Measurements from ENCODE around the gene PLEKHH1.
"Not testable (repeated sequence)": the region's sequence is repeated elsewhere in the genome, so short reads cannot be mapped to it uniquely, and the experiment has no call there.

Gene PLEKHH1

DNA sequence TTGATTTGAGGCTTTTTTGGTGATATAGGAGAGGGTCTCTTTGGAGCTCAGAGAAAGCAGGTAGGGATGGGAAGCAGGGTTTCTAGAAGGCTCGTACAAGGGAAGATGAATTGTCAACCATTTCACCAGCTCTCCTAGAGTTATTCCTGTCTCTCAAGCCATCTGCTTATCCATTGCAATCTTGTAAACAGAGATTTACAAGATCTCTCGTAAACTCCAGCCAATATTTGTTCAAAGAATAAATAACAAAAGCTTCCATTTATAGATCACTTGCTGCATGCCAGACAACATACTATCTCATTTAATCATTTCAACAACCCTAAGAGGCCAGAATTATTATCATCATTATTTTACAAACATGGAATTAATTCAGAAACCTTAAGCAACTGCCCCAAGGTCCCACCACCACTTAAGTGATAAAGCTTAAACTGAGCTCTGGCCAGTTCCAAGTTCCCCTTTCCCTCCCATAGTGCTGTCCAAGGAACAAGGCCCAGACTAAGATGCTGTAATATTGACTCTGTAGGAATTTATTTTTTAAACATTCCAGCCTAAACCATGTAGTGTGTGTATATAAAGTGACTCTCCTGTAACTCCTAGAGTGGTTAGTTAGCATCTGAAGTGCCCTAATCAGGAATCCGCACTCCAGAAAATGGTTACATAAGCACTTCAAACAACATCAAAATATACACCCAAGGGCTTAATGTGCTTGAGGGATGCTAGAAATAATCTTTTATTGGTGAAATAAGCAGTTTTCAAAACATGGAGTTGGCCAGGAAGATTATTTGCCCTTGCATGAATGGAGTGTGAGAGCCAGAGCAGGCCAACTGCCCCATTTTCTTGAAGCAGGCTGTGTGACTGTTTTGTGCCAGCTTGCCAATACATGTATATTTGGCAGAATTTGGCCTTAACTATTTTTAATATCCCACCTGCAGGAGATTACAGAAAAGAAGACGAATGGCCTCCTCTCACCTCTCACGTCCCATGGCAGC lies 2.8 kb upstream of the PLEKHH1 start:
- no peak for DNase-seq (ENCODE audit: extremely low read depth in 1 of 2, low read depth in 1 of 2)

DNA sequence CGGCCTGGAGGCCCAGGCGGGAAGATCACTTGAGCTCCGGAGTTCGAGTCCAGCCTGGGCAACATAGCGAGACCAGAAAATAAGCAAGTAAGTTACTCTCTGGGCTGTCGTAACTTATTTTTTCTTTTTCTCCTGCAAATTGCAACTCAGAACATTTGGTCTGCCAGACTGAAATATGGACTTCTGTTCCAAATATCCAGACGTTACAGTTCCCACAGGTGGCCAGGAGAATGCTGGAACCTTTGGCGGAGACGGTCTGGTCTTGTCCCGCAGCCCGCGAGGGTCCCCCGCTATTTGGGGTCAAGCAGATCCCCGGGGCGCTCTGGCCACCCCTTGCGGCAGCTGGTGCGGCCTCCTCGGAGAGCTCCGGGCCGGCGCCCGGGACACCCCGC lies 488 bp upstream of the PLEKHH1 start:
- no peak for DNase-seq (ENCODE audit: extremely low read depth in 1 of 2, low read depth in 1 of 2)

DNA sequence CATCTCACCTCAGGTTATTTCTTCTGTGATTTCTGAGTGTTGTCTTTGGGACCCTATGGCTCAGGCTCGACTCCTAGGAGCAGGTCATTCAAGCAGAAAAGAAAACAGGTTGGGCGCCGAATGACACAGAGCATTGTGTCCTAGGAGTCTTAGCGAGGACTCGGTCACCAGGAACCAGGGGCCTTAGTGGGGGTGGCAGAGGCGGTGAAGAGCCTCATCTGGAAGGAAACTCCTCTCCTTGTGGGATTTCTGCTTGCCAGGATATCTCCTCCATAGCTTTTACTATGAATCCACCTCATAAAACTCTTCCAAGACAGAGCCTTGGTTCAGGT lies 630 bp downstream of the PLEKHH1 start:
- no peak for DNase-seq (ENCODE audit: extremely low read depth in 1 of 2, low read depth in 1 of 2)

DNA sequence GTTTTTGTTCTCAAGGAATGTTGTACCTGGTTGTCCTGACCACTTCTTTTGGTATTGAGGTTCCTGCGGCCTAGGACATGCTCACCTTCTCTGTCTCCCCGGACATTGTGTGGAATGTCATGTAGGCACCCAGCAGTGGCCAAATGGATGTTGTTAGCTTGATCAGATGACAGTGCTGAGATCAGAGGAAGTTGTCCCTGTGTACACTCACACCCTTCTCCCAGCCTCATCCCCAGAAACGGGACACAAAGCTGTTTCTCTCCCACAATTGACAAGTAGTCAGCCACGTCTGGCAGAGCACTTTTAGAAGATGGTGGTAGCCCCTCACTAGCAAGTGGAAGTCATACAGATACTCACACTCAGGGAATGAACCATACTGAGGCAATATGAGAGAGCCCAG lies 3.0 kb downstream of the PLEKHH1 start:
- DNase-seq (ENCODE audit: extremely low read depth in 1 of 2, low read depth in 1 of 2): no peak

DNA sequence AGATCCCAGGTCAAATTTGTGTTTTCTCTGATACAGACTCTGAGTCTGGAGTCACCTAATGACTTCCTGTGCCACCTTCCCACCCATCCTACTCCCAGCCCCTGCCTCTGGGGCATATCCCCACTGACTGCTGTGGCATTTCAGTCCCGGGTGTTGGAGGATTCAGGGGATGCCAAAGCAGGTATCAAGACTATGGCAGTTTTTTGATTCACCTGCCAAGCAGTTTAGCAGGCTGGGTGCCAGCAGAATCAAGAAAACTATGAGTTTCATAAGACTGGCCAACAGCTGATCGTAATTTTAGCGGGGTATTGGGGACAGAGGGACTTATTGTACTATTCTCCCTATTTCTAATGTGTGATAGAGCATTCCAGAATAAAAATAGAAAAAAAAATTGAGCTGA lies 4.6 kb downstream of the PLEKHH1 start:
- DNase-seq (ENCODE audit: extremely low read depth in 1 of 2, low read depth in 1 of 2): no peak

DNA sequence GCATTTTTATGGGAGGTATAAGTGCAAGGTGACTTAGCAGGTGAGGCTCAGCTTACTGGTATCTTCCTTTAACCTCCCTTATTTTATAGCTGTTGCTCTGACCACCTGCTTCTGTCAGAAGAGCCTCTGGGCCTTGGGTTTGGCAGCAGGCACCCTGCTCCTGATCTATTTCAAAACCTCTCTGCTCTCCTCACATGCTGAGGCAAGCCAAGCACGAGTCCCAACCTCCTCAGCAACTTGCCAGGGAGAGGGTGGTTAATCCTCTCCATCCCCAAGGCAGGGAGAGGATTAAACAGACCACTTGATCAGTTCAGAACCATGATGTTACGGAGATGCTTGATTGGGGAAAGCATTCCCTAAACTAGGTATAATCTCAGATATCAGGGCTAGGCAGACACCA lies 5.4 kb downstream of the PLEKHH1 start:
- no peak for DNase-seq (ENCODE audit: extremely low read depth in 1 of 2, low read depth in 1 of 2)

DNA sequence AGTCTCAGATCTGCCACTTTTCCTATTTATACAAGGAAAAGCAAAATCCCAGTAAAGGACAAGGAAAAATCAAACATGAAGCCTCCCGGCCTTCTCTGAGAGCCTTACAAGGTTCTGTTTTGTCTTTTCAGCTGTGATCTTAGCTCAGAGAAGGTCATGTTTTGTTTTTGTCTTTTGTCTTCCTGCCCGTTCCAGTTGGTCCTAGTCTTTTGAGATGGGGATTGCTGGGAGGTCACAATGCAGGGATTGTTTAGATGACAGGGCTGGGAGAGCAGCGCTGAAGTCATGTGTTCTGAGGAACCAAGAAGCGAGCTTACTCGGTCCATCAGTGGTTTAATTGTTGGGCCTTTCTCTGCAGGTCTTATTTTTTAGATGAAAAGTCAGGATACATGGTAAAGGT lies 6.0 kb downstream of the PLEKHH1 start:
- DNase-seq (ENCODE audit: extremely low read depth in 1 of 2, low read depth in 1 of 2): no peak

DNA sequence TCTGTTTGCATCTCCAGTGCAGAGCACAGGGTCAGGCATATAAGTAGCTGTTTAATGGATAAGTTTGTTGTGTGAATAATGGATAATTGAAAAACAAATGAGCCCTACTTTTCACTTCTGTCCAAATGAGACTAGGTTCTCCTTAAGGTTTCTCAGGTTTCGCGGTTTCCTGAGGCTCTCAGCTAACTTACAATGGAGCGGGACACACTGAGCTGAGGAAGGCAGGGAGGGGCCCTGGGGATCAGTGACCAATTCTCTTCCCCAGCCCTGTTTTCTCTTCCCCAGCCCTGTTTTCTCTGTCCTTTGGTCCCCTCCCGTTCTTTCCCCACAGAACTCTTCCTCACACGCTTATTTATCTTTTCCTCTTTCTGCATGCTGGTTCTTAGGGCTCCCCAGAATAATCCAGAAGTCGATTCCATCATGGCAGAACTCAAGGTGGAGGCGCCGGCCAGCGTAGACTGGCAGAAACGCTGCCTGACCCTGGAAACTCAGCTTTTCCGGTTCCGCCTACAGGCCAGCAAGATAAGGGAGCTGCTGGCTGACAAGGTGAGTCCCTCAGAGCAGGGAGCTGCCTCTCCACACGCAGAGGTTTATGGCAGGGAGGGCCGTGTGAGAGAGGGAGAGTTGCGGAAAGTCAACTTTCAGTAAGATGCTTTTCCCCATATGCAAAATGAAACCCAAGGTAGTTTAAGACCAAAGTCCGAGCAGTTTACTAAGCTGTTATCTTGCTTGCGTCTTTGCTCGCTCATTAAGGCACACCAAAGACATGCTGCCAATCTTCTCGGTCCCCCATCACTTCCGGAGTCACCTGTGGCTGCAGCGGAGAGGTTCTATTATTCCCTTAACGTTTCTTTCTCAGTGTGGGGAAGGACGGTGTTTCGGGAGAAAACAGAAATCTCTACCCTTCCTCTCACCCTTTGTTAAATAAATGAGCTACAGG lies 8.6 kb downstream of the PLEKHH1 start:
- no peak for DNase-seq (ENCODE audit: extremely low read depth in 1 of 2, low read depth in 1 of 2)

DNA sequence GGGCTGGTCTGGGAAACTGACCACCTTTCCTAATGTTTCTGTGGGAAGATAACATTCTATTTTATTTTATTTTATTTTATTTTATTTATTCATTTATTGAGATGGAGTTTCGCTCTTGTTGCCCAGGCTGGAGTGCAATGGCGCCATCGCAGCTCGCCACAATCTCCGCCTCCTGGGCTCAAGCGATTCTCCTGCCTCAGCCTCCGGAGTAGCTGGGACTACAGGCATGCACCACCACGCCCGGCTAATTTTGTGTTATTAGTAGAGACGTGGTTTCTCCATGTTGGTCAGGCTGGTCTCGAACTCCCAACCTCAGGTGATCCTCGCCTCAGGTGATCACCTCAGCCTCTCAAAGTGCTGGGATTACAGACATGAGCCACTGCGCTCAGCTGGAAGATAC lies 9.5 kb downstream of the PLEKHH1 start:
- DNase-seq (ENCODE audit: extremely low read depth in 1 of 2, low read depth in 1 of 2): not testable (repeated sequence)

DNA sequence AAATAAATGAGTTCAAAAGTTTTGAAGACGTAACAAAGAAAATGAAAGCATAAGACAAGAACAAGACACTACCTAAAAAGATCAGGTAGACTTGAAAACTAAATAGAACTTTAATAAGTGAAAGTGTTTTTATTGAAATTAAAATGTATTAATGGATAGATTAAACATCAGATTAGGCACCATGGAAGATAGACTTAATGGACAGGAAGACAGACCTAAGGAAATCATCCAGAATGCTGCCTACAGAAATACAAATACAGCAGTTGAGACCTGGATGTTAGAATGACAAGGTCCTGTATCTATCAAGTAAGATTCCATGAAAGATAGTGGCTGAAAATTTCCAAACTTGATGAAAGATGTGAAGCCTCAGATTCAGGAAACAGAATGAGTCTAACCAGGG lies 11.5 kb downstream of the PLEKHH1 start:
- no peak for DNase-seq (ENCODE audit: extremely low read depth in 1 of 2, low read depth in 1 of 2)

DNA sequence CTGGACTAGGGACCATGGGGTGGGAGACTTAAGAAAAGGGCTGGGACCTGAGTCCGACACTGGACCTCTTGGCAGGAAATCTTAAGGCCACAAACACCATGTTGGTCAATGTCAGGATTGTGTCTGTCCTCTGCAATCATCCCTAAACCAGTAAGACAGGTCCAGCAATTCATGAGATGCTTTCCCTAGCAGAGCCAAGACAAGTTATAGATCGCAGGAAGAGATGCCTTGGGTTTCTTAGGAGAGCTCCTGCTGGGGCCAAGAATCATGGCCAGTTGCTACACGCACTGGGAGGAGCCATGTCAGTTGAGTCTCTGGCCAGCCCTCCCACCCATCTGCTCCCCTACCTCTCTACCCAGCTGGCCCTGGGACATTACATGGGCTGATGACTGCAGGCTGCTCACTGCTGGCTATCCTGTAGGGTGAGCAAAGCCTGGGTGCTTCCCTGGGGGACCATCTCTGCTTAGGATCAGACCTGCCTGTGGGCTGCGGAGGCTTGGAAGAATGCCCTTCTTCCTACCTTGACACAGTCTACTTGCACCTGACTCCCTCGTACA lies 14.2 kb downstream of the PLEKHH1 start:
- no peak for DNase-seq (ENCODE audit: extremely low read depth in 1 of 2, low read depth in 1 of 2)

DNA sequence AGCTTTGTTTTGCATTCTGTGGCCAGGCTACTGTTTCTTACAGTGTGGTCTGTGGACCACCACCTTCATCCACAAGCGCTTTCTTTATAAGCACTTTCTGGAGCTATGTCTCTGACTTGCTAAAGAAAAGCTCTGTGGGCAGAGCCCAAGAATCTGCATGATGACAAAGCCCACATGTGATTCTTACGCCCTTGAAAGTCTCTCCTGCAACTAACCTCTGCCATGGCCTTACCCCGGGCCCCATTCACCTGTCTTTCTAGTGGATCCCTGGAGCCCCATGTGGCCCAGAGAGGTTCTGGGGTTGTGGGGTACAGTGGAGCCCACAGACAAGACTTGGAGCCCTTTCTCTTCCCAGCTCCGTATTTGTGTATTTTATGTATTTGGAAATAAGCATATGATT lies 16.6 kb downstream of the PLEKHH1 start:
- no peak for DNase-seq (ENCODE audit: extremely low read depth in 1 of 2, low read depth in 1 of 2)

DNA sequence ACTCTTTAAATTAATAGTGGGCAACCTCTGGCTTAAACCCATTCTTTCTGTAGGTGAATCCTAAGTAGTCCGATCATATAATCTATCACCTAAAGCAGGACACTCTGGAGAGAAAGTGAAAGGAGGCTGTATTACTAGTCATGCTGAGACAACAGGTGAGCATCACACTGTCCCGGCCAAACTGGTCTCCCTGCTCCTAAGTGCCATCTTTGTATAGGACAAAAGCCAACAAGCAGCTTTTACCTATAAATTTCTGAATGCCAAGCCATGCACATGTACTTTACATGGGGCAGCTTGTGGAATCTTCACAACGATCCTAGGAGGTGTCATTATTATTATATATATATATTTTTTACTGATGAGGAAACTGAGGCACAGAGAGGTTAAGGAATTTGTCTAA lies 18.0 kb downstream of the PLEKHH1 start:
- DNase-seq (ENCODE audit: extremely low read depth in 1 of 2, low read depth in 1 of 2): no peak

DNA sequence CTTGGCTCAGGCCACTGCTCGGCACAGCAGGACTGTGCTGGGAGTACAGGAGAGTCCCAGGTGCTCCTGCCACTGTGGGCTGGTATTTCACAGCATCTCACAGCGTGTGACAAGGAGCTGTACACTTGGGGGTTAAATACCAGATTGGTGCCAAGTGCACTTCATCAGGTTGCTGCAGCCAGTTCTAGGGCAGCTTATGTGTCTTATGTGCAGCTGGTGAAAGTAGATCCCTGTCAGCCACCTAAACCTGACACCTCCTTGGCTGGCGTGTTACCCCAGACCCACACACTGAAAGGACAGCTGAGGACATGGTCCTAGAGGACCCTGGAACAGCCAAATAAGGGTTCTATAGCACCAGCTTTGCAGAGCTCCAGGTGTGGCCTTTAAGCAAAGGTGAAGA lies 18.9 kb downstream of the PLEKHH1 start:
- DNase-seq (ENCODE audit: extremely low read depth in 1 of 2, low read depth in 1 of 2): no peak

DNA sequence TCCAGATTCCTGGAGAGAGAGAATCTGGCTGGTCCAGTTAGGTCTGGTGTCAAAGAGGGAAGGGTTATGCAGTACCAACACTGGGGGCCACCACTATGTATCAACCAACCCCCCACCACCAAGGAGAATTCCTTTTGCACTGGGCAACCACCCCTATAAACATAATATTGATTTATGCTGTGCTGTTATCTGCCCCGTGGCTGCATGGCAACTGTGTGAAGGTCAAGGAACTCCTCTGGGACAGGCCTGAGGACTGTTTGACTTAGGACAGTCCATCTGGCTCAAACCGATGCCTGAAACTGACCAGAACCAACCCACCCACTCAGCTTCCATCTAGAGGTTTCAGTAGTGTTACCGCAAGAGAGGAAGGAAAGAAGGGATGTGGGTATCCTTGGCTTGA lies 20.5 kb downstream of the PLEKHH1 start:
- no peak for DNase-seq (ENCODE audit: extremely low read depth in 1 of 2, low read depth in 1 of 2)

DNA sequence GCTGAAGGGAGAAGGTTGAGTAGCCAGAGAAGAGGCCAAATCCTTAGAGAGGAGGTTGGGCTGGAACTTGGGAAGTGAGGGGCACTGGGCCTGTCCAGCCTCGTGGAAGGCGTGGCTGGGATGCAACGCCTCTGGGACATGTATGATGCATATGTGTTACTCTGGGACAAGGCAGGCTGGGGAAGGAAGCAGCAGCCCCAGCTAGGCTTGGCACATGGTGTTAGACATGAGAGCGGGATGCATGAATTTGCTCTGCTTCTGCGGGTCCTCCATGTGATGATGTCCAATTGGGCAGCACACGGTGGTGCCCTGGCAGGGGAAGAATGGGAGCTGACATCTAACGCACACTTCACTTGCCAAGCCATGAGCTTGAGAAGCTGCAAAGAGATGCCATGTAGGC lies 21.3 kb downstream of the PLEKHH1 start:
- DNase-seq (ENCODE audit: extremely low read depth in 1 of 2, low read depth in 1 of 2): no peak

DNA sequence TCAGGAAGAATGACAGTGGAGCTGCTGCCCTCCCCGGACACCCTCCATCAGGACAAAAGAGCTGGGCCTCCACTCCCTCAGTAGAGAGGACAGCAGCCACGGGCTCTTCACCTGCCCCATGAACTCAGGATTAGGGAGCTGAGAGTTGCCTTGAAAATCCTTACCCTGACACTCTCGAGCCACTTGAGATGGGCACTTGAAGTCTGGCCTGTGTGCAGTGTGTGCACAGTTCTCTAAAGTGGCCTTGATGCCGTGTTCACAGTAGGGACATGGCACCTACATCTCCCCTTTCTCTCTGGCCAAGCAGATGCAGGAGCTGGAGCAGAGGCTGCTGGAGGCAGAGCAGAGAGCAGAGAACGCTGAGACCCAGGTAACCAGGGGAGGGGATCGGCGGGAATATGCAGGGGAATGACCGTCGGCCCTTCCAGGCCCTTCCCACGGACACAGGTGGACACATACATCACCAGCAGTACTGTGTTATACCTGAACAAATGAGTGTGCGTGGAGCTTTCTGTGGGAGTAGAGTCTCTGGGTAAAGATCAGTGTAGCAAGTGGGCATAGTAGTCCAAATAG lies 22.5 kb downstream of the PLEKHH1 start:
- DNase-seq (ENCODE audit: extremely low read depth in 1 of 2, low read depth in 1 of 2): no peak

DNA sequence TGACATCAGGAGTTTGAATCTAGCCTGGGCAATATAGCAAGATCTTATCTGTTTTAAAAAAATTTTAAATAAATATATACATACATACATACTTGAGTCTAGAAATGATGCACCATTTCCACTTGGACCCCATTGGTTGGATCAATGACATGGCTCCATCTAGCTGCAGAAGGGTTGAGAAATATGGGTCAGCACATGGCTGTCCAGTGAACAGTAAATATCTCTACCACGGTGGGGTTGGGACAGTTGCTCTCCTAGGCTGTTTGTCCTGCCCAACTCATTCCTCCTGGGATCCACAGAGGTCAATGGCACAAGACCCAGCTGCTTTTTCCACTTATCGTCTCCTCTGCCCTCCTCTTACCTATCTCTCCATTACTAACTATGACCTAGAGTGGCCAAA lies 23.6 kb downstream of the PLEKHH1 start:
- no peak for DNase-seq (ENCODE audit: extremely low read depth in 1 of 2, low read depth in 1 of 2)

DNA sequence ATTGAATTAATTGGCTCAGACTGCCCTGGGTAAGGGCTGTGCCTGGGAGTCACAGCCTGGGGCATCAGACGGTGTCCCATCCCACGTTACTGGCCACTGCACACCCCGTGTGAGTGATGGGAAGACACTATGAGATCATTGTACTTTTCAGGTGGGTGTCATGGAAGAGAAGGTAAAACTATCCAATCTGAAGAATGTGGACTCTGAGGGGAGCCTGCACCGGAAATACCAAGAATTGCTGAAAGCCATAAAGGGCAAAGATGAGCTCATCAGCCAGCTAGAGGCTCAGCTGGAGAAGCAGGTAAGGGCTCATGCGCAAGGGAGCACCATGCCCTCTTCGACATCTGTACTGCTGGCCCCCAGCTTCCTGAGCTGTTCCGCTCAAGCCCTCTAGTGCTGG lies 24.0 kb downstream of the PLEKHH1 start:
- DNase-seq (ENCODE audit: extremely low read depth in 1 of 2, low read depth in 1 of 2): no peak

DNA sequence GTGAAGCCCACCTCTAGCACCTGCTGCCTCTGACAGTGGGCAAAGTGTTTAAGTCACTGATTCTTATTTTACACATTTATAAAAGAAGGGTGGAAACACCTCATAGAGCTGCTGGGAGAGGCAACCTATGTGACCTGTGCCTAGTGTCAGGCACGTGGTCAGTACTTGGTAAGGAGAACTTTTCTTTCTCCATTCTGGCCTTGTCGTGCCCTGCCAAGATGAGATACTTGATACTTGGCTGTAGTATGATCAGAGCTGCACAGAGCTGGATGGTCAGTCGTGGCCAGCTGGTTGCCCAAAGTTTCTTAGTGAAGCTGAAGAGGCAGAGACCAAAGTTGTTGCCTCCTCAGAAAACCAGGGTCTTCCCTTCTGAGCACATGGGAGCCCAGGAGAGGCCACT lies 24.6 kb downstream of the PLEKHH1 start:
- DNase-seq (ENCODE audit: extremely low read depth in 1 of 2, low read depth in 1 of 2): no peak

DNA sequence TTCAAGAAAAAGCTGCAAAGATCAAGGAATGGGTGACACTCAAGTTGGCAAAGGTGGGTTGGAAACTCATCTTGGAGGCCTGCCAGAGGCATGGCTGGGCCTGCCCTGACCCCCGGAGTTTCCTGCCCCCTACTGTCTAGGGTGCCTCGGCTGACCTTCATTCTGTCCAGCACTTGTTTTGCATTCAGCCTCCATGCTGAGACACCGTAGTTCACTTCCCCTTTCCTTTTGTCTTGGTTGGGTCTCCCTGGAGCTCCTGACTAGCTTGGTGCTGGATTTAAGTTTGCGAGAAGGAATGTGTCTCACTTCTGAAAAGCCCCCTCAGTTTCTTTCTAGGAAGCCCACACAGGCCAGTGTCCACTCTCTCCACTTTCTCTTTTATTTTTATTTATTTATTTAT lies 26.5 kb downstream of the PLEKHH1 start:
- DNase-seq (ENCODE audit: extremely low read depth in 1 of 2, low read depth in 1 of 2): no peak
